A673 (cell line): Measurements from ENCODE around the gene CHN1.

Source experiments
- CTCF ChIP-seq: fragments of 300-800, 200-600 bp; sonication (generic); conservative IDR thresholded peaks from 2 replicates; pipeline ENCODE4 v1.5.1; 2017; ENCODE audit warnings: low read depth, mild to moderate bottlenecking, antibody characterized with exemption, low read length, moderate library complexity, mixed read lengths
- EZH2 ChIP-seq: fragments of 200-600 bp; sonication (generic); IDR thresholded peaks from 2 replicates; pipeline ENCODE4 v1.6.1; 2017; ENCODE audit warnings: borderline replicate concordance, low read depth, mild to moderate bottlenecking, mixed read lengths, antibody characterized with exemption, low read length; ENCODE audit not compliant: poor library complexity, severe bottlenecking

- TF ChIP-seq CTCF (no peak), EZH2 (no peak)
Observed at GRCh38 chr2:174963437-174964400, 41.5 kb downstream of the CHN1 start.
